Adrenal gland (tissue), 12 donors: ENCODE results near the gene ZC3H12C. TPM values are rescaled to one million over a fixed set of nuclear protein-coding genes. Genes with fewer than 3 reads are reported as not detected.

Experiments used
- DNase-seq, 7 donors: peaks; one replicate each; pipeline ENCODE4 v3.0.0-alpha.2; 2019 to 2020
- H3K27ac ChIP-seq, 5 donors: fragments of 200-600 bp; sonication (generic) in 4 of 5; 1 replicate in 3 of 5; 2 replicates in 2 of 5; pipeline versions ENCODE4 v1.5.1 to v1.8.0; 2016 to 2020; ENCODE audit warnings: mild to moderate bottlenecking in 1 of 5
- H3K27me3 ChIP-seq: fragments of 200-600 bp; 2 replicates; pipeline ENCODE4 v1.8.0; 2021
- H3K36me3 ChIP-seq, 2 donors: fragments of 200-600 bp; replicated peaks in 1 of 2; 1 replicate in 1 of 2; 2 replicates in 1 of 2; pipeline versions ENCODE4 v1.5.1 to v1.8.0; 2018 to 2022
- H3K4me1 ChIP-seq, 2 donors: fragments of 200-600 bp; replicated peaks in 1 of 2; 1 replicate in 1 of 2; 2 replicates in 1 of 2; pipeline versions ENCODE4 v1.5.1 to v1.8.0; 2018 to 2021
- H3K4me3 ChIP-seq, 4 donors: fragments of 200-600 bp; sonication (generic) in 3 of 4; one replicate each; pipeline ENCODE4 v1.5.1; 2016 to 2018
- H3K9me3 ChIP-seq, 3 donors: fragments of 200-600 bp; sonication (generic) in 1 of 3; replicated peaks in 1 of 3; 1 replicate in 2 of 3; 2 replicates in 1 of 3; pipeline versions ENCODE4 v1.5.1 to v1.8.0; 2016 to 2021
- CTCF ChIP-seq, 6 experiments: fragments of 450-650 bp in 4 of 6; fragments of 200-600 bp in 2 of 6; sonication (generic) in 1 of 6; IDR thresholded peaks; 1 replicate in 5 of 6; 2 replicates in 1 of 6; pipeline versions ENCODE4 v1.5.1 to v1.8.0; 2016 to 2021; ENCODE audit warnings: antibody characterized with exemption in 6 of 6, mild to moderate bottlenecking in 2 of 6, moderate library complexity in 1 of 6
- POLR2A ChIP-seq, 2 donors: fragments of 450-650 bp; IDR thresholded peaks; one replicate each; pipeline ENCODE4 v1.6.1; 2017; ENCODE audit warnings: antibody characterized with exemption in 2 of 2, mild to moderate bottlenecking in 2 of 2, moderate library complexity in 1 of 2
- WGBS, 4 donors: extraction: QIAGEN DNeasy Blood & Tissue Kit in 2 of 4; methylation state at CpG; one replicate each; pipeline versions ENCODE4 v1.1.5 to v1.1.7; 2013 to 2017; 5-methylcytosine and 5-hydroxymethylcytosine counted together
- intact Hi-C, 2 donors: fragments of 100-400 bp; cut with DNase I; formaldehyde crosslinking; loops; one replicate each; pipeline versions ENCODE4 v1.14.1 to v1.15.0; 2022 to 2023
- polyA plus RNA-seq, 3 donors: library from polyadenylated mRNA; stranded (reverse); fragments of 200-250 nt in 2 of 3; fragments of 350-450 nt in 1 of 3; fragmentation: Illumina TruSeq in 1 of 3; extraction: RNeasy Lipid Tissue Mini Kit (QIAGEN cat#74804) in 1 of 3; gene quantifications; one replicate each; pipeline ENCODE4 v1.2.3, GENCODE V29; 2013 to 2014
- total RNA-seq, 9 donors: library from RNA; depleted of rRNA in 4 of 9; stranded (reverse); fragments of >200 nt in 4 of 9; fragments of 120-200 nt in 1 of 9; fragmentation: NEBNext Ultra II Directional in 1 of 9; extraction: Animal tissue kit (Norgen Biotek cat#: 25700) in 1 of 9; gene quantifications; one replicate each; pipeline versions ENCODE4 v1.1.0 to v1.2.4, GENCODE V29; 2013 to 2023
- donor health status: healthy with polysubstance abuse.
- donor health status: Bipolar disorder and iron deficiency.
- donor health status: DM: yes; HTN: yes; CAD: no.
- donor health status: DM: no; HTN: no; CAD: no.
- donor health status: DM: no; HTN: no; CAD: no.
- donor health status: DM: yes; HTN: yes; CAD: no.

Gene ZC3H12C
- total and polyA plus RNA-seq, 12 donors = 4.4 to 28.9 (median 19.8) TPM

GRCh38 chr11:110134110-110134509 lies 40.9 kb downstream of the ZC3H12C start:
- 84 to 92% (median 90%) methylated on average over 6 of the region's 6 CpGs for WGBS, 4 donors
- Histone ChIP-seq H3K9me3 (no peaks in the 10 kb centered on the region), H3K36me3 (no peaks in the 10 kb centered on the region), H3K4me3 (no peak overlapping the region), H3K27me3 (no peaks in the 10 kb centered on the region), H3K4me1 (peaks cover 5 to 21% of the 10 kb centered on the region in 2 donors), H3K27ac (no peak overlapping the region)
- no peak for DNase-seq
- TF ChIP-seq CTCF (IDR thresholded peaks at IDR 0.05) = no peak
- no peak for TF ChIP-seq POLR2A (IDR thresholded peaks at IDR 0.05)
- intact Hi-C loops = no loop called here

- intact Hi-C loops = no loop called here
- Histone ChIP-seq H3K36me3 (no peaks in the 10 kb centered on the region), H3K4me3 (no peak overlapping the region), H3K27ac (no peak overlapping the region), H3K27me3 (no peaks in the 10 kb centered on the region), H3K4me1 (no peaks in the 10 kb centered on the region), H3K9me3 (no peaks in the 10 kb centered on the region)
- DNase-seq = no peak
- TF ChIP-seq CTCF (IDR thresholded peaks at IDR 0.05) = no peak
- no peak for TF ChIP-seq POLR2A (IDR thresholded peaks at IDR 0.05)
Measured at GRCh38 chr11:110141812-110142211, 48.6 kb downstream of the ZC3H12C start.

- peak overlapping the region in 3 of 5 donors; percentile 45 to 69 (median 65) for H3K27ac ChIP-seq
- TF ChIP-seq POLR2A (IDR thresholded peaks at IDR 0.05) = no peak
- TF ChIP-seq CTCF (IDR thresholded peaks at IDR 0.05) = no peak
- no peaks in the 10 kb centered on the region for H3K36me3 ChIP-seq
- no peak for DNase-seq
- intact Hi-C loops = no loop called here
- peaks cover 4 to 24% of the 10 kb centered on the region in 2 donors for H3K4me1 ChIP-seq
- WGBS, 4 donors = 39 to 53% (median 45%) methylated on average over 3 of the region's 3 CpGs
- H3K4me3 ChIP-seq = no peak overlapping the region
- no peaks in the 10 kb centered on the region for H3K27me3 ChIP-seq
- no peaks in the 10 kb centered on the region for H3K9me3 ChIP-seq
Measured at GRCh38 chr11:110147962-110148709, 54.9 kb downstream of the ZC3H12C start.

- no peaks in the 10 kb centered on the region for H3K9me3 ChIP-seq
- no peak for TF ChIP-seq CTCF (IDR thresholded peaks at IDR 0.05)
- no peak overlapping the region for H3K4me3 ChIP-seq
- H3K27ac ChIP-seq = peak overlapping the region in 3 of 5 donors; percentile 45 to 69 (median 65)
- no peaks in the 10 kb centered on the region for H3K27me3 ChIP-seq
- no peak for DNase-seq
- WGBS, 4 donors = 61 to 73% (median 65%) methylated on average over 9 of the region's 9 CpGs
- intact Hi-C loops = no loop called here
- H3K4me1 ChIP-seq = peaks cover 4 to 24% of the 10 kb centered on the region in 2 donors
- H3K36me3 ChIP-seq = no peaks in the 10 kb centered on the region
Measured at GRCh38 chr11:110148775-110149744, 55.9 kb downstream of the ZC3H12C start.
